BE2C (cell line): Measurements from ENCODE around the gene GLRX5.

Experiments used
- DNase-seq: peaks from one replicate; pipeline ENCODE4 v3.0.0-alpha.2; 2020
- H3K27me3 ChIP-seq: fragments of 250-450 bp; sonication (Bioruptor Pico); 2 replicates; pipeline ENCODE4 v1.5.1; 2020; ENCODE audit warnings: mild to moderate bottlenecking
- H3K36me3 ChIP-seq: fragments of 250-450 bp; sonication (Bioruptor Pico); 2 replicates; pipeline ENCODE4 v1.5.1; 2020; ENCODE audit warnings: mild to moderate bottlenecking
- H3K4me1 ChIP-seq: fragments of 250-450 bp; sonication (Bioruptor Pico); 2 replicates; pipeline ENCODE4 v1.5.1; 2020
- H3K4me3 ChIP-seq: 2 replicates; pipeline ENCODE4 v1.5.1; 2011; ENCODE audit warnings: low read depth, low read length
- H3K9me3 ChIP-seq: fragments of 250-450 bp; sonication (Bioruptor Pico); 2 replicates; pipeline ENCODE4 v1.5.1; 2020
- CTCF ChIP-seq: IDR thresholded peaks from 2 replicates; pipeline ENCODE4 v1.5.1; 2012; ENCODE audit warnings: mild to moderate bottlenecking, low read depth, low read length

GLRX5 gene

GRCh38 chr14:95529216-95529615 is 5.6 kb upstream of the GLRX5 start:
- Histone ChIP-seq H3K4me1 (peaks cover 7% of the 10 kb centered on the region), H3K36me3 (peaks cover 12% of the 10 kb centered on the region; the same call in 1 of the 2 replicates), H3K4me3 (no peak overlapping the region), H3K9me3 (no peaks in the 10 kb centered on the region), H3K27me3 (no peaks in the 10 kb centered on the region)
- TF ChIP-seq CTCF: no peak
- no peak for DNase-seq

GRCh38 chr14:95530473-95531276 is 4.2 kb upstream of the GLRX5 start:
- peaks cover 12% of the 10 kb centered on the region; the same call in 1 of the 2 replicates for H3K36me3 ChIP-seq
- H3K4me1 ChIP-seq: peaks cover 7% of the 10 kb centered on the region
- DNase-seq: no peak
- H3K27me3 ChIP-seq: no peaks in the 10 kb centered on the region
- TF ChIP-seq CTCF: no peak
- no peaks in the 10 kb centered on the region for H3K9me3 ChIP-seq
- H3K4me3 ChIP-seq: no peak overlapping the region

- peak overlapping the region; percentile 3; the same call in 1 of the 2 replicates for H3K4me3 ChIP-seq
- no peak for TF ChIP-seq CTCF
Observed at GRCh38 chr14:95531473-95531872, 3.4 kb upstream of the GLRX5 start.

GRCh38 chr14:95531969-95532368 is 2.9 kb upstream of the GLRX5 start:
- no peak for TF ChIP-seq CTCF
- Histone ChIP-seq H3K9me3 (no peaks in the 10 kb centered on the region), H3K27me3 (no peaks in the 10 kb centered on the region), H3K36me3 (peaks cover 12% of the 10 kb centered on the region; the same call in 1 of the 2 replicates), H3K4me1 (peaks cover 7% of the 10 kb centered on the region), H3K4me3 (peak overlapping the region; percentile 98)
- DNase-seq: no peak

More at GRCh38 chr14:95531473-95531872, 3.4 kb upstream of the GLRX5 start:
- Histone ChIP-seq H3K27me3 (no peaks in the 10 kb centered on the region), H3K4me1 (peaks cover 7% of the 10 kb centered on the region), H3K36me3 (peaks cover 12% of the 10 kb centered on the region; the same call in 1 of the 2 replicates), H3K9me3 (no peaks in the 10 kb centered on the region)
- DNase-seq: no peak

GRCh38 chr14:95533391-95533821 is 1.4 kb upstream of the GLRX5 start:
- peaks cover 12% of the 10 kb centered on the region; the same call in 1 of the 2 replicates for H3K36me3 ChIP-seq
- DNase-seq: peak; percentile 68
- no peaks in the 10 kb centered on the region for H3K27me3 ChIP-seq
- H3K4me3 ChIP-seq: peak overlapping the region; percentile 98
- no peak for TF ChIP-seq CTCF
- H3K9me3 ChIP-seq: no peaks in the 10 kb centered on the region
- H3K4me1 ChIP-seq: peaks cover 5% of the 10 kb centered on the region

- TF ChIP-seq CTCF: no peak
- H3K4me3 ChIP-seq: peak overlapping the region; percentile 98
- DNase-seq: no peak
- peaks cover 5% of the 10 kb centered on the region for H3K4me1 ChIP-seq
- peaks cover 12% of the 10 kb centered on the region; the same call in 1 of the 2 replicates for H3K36me3 ChIP-seq
- H3K27me3 ChIP-seq: no peaks in the 10 kb centered on the region
- H3K9me3 ChIP-seq: no peaks in the 10 kb centered on the region
Observed at GRCh38 chr14:95533822-95534221, 1.0 kb upstream of the GLRX5 start.
